GM18867 (cell line): ENCODE results near the gene VPS13D.
"Not testable (repeated sequence)": the region's sequence is repeated elsewhere in the genome, so short reads cannot be mapped to it uniquely, and the experiment has no call there.

Experiments
- ATAC-seq: cut with Tn5 transposase; IDR thresholded peaks from one replicate; pipeline ENCODE4 v1.9.1; 2021; ENCODE audit warnings: mild to moderate bottlenecking, moderate library complexity; ENCODE audit not compliant: unreplicated experiment

Gene VPS13D

DNA sequence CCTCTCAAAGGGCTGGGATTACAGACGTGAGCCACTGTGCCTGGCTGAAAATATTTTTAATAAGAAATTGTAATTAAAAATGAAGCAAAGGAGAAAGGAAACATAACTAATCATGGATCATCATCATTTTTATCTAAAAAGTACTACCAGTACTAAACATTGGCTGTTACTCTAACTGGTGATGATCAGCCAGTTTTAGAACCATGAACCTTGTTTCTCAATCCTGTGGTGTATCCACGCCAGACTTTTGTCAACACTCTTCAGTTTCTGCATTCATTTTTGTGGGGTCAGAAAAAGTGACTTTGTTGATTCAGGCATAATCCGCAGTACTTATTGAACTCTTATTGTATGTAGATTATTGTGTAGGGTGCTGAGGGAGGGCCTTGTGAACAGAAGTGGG, 52.3 kb downstream of the VPS13D start:
- no peak for ATAC-seq

DNA sequence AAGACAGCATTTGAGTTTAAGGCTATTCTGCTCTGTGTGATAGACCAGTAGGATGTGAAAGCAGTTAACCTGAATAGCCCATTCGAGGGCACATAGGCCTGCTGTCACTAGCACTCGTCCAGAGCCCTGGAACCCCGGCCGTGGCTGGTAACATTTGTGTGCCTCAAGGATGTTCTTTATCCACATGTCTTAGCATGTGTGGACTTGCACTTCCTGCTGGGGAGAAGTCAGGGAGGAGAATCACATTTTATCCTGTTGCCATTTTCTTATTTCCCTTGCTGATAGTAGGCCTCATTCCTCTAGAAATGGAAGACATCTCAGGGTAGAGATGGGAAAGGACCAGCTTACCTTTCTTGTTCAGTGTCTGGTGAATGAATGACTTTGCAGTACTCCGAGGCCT, 54.7 kb downstream of the VPS13D start:
- no peak for ATAC-seq

DNA sequence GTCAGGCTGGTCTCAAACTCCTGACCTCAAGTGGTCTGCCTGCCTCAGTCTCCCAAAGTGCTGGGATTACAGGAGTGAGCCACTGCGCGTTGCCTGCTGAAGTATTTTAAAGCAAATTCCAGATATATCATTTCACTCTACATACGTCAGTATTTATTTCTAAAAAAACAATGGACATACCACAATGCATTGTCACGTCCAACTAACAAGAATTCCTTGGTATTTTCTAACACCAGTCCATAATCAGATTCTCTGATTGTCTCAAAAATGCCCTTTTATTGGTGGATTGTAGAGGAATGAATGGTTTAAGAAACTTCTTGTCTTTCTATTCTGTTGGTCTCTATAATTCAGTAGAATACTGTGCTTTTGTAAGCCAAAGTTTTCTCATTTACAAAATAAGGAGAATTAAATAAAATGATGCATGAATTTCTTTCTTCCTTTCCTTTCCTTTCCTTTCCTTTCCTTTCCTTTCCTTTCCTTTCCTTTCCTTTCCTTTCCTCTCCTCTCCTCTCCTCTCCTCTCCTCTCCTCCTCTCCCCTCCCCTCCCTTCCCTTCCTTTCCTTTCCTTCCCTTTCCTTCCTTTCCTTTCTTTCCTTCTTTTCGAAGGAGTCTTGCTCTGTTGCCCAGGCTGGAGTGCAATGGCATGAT, 55.8 kb downstream of the VPS13D start:
- no peak for ATAC-seq

DNA sequence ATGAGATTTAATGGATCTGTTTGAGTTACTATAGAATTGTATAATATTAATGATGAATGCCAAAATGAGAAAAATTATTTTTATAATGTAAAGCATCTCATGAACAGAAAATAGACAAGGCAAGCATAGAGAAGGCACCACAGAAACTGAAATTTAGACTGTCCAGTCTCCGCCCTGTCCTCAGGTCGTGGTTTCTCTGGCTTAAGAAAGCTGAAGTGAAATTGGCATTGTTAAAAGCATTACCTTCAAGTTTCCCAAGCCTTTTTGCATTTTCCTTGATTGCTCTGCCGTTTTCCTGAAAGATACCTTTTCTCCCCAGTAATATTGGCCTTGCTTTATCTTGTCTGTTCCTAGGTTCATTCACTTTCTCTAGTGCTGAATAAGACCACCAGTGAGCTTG, 58.0 kb downstream of the VPS13D start:
- no peak for ATAC-seq

DNA sequence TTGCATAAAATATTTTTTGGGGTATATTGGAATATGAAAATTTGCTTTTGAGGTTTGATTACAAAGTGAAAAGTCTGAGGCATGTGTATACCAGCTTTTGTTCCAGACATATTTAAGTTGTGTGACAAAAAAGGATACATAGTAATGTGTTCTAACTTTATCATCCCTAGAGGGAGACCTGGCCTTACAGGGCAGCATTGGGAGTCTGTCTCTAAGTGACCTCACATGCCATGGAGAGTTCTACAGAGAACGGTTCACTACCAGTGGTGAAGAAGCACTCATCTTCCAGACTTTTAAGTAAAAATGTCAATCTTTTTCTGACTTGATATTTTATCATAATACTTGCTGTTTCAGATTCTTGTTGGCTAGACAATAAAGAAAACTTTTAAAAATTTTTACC, 61.0 kb downstream of the VPS13D start:
- no peak for ATAC-seq

DNA sequence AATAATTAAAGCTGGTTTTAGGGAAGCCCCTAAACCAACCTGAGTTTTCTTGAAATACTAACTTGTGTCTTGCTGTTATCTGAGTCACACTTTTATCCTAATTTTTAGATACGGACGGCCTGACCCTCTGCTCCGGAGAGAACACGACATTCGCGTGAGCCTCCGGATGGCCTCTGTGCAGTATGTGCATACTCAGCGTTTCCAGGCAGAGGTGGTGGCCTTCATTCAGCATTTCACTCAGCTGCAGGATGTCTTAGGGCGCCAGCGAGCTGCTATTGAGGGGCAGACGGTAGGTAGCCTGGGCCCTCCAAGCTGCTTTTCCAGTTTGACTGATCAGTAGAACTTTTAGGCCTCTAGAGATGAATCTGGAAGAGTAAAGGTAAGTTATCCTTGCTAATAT, 63.6 kb downstream of the VPS13D start:
- ATAC-seq, result no peak

DNA sequence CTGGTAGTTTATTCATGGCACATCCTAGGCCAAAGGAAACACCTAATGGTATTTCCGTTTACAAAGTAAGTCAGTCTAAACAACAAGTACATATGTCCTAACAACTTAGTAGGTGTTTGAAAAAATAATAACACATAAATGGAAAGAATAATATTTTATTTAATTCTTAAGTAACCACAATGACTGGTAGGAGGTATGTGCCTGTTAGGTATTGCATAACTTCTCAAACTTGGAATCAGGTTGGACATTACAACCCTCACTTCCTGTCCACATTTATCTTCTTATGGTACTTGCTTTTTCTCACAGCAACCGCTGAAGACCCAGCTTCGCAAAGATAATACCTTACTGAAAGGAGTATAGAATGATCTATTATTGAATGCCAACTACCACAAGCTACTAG, 64.2 kb downstream of the VPS13D start:
- no peak for ATAC-seq

DNA sequence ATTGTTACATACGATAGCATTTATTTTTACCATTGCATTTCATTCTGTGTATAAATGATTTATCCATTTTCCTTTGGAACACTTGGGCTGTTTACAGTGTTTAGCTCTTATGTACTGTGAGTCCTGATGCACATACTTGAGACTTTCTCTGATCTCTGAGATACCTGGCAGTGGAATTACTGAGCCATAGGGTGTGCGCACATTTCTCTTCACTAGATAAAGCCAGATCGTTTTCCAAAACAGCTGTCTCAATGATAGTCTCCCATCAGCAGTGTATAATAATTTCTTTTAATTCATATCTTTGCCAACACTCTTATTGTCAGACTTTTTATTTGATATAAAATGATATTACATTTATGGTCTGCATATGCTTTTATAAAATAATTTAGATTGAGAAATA, 66.2 kb downstream of the VPS13D start:
- no peak for ATAC-seq

DNA sequence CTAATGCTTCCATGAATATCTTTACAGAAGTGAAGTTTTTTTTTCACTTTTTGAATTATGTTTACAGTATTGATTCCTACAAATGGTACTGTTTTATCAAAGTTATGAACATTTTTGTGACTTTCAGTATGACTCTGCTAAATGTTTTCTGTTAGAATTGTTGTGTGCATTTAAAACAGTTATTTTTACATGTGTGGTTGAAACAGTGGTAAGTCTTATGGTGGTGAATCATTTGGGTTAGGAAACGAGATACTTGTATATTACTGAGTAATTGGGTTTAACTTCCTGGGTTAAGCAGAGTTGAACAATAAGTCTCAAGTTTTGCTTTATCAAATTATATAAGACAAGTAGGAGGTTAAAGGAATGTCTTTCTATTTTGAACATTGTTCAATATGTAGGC, 66.8 kb downstream of the VPS13D start:
- ATAC-seq, result peak; percentile 74

DNA sequence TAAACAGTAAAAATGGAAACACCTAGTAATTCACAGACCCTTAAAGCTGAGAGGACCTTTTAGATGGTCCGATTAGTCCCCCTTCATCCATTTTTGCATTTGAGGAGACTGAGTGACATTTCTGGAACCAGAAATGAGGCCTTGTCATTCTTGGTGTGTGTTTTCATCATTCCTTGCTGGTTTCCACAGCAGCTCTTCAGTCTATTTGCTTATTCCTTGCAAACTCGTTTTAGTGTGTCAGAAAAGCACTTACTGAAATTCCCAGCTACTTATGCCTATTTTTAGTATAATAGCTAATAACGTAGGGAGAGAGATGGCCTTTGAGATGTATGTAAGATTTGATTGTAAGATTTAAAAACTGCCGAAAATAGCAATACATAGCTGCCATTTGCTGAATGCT, 70.9 kb downstream of the VPS13D start:
- no peak for ATAC-seq

DNA sequence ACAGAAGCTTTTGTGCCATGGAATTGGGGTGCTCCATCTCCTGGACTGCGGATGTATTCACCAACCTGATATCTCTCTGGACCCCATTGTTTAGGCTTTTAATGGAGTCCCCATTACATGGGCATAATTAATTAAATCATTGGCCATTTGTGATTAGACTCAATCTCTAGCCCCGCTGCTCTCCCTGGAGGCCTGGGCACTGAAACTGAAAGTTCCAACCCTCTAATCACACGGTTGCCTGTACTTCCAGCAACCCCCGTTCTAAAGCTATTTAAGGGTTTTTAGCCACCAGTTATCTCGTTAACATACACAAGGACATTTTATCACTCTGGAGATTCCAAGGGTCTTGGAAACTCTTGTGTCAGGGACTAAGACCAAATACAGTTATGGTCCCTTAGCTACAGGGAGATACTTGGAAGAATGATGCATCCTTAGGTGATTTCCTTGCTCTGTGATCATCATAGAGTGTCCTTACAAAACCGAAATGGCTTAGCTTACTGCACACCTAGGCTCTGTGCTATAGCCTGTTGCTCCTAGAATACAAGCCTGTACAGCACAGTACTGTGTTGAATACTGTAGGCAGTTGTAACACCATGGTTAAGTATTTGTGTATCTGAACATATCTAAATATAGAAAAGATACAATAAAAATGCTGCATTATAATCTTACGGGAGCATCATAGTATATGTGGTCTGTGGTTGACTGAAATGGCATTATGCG, 71.8 kb downstream of the VPS13D start:
- no peak for ATAC-seq

DNA sequence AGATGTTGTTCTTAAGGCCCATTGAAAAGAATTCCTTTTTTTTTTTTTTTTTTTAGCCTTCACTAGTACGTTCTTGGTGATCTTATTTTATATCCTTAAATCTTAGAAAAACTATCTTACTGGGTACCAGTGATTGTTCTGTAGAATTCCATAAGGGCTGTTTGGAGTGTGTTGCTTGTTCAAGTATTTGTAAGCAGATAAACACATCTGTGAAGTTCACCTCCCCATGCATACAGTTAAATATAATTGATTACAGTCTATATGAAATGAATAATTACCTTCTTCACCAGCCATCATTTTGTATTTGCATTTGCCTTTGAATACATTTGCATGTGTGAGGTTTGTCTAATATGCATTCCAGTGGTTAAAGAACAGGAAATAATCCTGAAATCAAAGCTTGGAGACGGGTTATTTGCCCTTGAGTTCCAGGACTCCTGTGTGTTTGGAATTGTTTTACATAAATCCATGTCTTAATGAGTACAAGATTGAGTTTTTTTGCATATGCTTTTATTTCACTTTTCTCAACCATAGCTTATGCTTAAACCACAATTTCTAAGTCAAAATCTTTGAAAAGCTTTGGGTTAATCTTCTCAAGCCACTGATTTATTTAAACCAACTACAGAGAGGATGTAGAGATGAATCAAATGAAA, 73.1 kb downstream of the VPS13D start:
- ATAC-seq, result no peak

DNA sequence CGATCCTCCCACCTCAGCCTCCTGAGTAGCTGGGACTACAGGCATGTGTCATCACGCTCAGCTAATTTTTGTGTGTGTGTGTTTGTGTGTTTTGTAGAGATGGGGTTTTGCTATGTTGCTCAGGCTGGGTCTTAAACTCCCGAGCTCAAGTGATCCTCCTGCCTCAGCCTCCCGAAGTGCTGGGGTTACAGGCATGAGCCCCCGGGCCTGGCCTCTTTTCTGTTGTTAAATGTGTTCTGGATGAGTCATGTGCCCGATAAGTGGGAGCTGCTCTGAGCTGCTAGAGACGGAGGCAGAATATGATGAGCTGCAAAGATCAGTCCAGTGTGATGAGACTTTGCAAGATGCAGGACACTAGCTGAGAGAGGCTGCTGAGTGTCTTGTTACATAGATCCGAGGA, 75.5 kb downstream of the VPS13D start:
- ATAC-seq, result no peak

DNA sequence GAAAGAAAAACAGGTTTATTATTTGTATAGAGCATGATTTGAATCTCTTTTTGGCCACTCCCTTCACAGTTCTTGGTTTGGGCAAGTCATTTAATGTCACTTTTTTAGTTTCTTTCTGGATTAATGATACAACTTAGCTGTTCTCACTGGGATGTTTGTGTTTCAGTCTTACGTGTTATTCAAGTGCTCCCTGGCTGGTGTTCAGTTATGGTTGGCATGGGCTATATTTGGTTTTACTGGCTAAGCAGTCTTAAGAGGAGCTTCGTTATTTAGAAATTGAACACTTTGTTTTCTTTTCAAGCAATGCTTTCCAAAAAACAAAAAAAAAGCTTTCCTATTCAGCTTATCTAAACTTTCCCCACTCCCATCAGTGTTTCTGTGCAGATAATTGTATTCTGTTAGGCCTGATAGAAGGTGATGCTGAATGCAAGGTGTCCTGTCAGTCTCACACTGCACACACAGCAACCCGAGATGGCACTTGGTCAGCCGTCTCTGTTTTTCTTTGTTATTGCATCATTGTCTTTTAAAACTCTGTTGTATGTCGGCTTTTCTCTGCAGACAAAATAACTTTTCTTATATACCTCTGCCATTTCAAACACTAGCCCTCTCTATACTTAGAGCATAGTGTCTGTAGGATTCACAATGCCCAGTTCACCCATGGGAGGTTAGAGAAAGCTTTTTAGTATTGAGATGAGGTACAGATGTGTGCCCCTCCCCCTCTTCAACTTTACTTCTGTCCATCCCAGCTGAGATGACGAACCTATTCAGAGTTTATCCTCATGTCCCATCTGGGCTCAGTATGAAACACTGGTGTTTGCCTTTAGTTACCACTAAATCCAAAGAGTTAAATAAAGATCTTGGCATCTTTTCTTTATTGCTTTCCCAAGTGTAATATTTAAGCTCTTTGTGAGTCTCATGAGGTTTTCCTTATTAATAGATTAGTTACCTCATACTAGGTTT, 80.2 kb downstream of the VPS13D start:
- ATAC-seq, result no peak

DNA sequence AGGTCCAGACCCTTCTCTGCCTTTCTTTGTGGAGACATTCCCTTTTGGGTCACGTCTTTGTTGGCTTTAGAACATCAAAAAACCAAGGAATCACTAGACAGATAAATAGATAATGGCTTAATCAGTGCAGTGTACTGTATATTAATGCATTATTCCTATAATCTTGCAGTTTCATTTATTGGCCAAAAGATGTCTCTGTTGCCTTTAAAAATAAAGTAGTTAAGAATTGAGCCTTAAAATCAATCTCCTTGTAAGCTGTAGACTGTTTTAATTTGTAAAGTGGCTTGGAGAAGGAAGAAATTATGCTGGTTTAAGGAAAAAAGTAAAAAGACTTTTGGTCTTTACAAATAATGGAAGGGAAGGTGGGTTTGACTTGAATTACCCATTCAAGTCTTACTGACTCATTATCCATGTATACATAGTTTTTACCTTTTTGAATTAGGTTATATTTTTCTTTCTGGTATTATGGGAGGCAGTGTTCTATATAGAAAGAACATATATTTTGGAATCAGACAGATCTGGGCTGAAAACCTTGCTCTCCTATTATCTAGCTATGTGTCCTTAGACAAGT, 84.6 kb downstream of the VPS13D start:
- ATAC-seq, result no peak

DNA sequence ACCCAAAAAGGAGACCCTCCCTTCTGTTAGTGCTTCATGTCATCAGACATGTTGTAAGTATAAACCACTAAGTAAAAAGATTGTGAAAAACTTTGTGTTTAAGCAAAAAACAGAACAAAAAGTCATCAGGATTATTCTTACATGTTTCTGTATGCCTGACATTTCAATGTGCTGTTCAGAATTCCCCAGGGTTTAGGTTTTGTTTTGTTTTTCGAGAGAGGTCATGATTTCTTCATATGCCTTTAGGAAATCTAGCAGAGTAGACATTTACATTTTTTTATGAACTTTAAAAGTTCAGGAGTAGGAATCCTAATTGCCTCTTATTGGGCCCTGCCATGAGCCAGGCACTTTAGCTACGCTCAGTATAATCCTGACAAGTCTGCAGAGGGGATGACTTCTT, 85.3 kb downstream of the VPS13D start:
- ATAC-seq, result no peak

DNA sequence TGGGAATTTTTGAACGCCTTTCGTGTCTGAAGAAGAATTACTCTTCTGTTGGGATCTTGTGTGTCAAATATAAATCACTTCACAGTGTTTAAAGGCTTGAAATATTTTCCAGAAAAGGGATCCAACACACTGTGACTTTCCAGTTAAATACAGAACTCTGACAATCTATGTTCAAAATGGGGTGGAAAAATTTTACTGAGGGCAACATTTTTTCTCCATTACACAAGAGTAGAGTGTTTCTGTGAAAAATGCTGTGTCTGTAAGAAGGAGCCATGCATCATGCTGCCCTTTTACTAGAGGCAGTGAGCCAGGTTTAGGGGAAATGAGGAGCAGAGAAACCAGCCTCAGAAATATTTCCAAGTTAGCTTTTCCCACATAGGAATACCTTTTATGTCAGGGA, 86.5 kb downstream of the VPS13D start:
- no peak for ATAC-seq

DNA sequence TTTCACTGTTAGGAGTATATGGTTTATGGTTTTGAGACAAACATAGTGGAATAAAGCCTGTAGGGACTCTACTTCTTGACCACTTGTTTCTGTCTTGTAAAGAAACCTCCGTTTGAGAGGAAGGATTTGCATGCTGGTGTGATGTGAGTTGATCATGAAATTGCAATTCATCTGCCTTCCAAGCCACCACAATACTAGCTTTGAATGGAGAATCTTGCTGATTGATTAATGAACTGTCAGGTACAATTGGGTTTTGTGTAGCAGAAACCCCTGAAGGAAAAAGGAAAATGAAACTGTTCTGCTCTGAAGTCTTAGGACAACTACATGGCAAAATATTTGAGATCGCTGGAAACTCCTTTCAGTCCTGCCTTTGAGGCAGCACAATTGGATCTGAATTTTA, 90.7 kb downstream of the VPS13D start:
- ATAC-seq, result no peak

DNA sequence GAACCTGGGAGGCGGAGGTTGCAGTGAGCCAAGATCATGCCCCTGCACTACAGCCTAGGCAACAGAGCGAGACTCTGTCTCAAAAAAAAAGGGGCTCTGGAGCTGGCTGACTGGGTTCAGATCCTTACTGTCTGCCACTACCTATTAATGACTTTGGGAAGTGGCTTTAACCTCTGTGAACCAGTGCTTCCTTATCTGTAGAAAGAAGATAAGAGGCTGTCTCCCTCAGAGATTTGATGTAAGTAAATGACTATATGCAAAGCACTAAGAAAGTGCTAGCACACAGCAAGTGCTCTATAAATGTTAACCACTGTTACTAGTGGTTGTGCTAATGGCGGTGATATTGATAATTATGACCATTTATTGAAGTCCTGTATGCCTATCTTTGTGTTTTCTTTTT, 94.6 kb downstream of the VPS13D start:
- no peak for ATAC-seq

DNA sequence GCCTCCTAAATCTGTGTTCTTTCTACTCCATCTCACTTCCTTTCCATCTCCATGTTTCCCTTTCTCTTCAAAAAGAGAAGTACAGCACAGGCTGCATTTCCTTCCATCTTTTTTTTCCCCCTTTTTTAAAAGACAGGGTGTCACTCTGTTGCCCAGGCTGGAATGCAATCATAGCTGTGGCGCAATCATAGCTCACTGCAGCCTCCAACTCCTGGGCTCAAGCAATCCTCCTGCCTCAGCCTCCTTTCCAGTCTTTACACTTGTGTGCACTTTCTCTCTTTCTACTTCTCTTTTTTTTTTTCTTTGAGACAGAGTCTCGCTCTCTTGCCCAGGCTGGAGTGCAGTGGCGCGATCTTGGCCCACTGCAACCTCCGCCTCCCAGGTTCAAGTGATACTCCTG, 95.1 kb downstream of the VPS13D start:
- not testable (repeated sequence) for ATAC-seq

DNA sequence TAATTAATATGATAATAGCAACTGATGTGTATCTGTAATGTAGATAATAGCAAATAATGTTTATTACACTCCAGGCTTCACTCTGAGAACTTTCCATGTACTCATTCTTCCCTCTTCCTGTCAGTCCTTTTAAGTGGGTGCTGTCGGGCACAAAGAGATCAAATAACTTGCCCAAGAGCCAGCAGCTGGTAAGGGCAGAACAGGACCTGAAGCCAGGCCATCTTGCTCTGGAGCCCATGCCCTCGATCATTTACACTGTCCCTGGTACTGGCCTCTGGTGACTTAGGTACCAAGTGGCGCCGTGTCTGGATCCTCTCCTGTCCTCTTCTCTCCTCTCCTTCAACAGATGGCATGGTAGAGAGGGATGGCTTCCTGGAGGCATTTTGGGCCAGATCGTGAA, 97.2 kb downstream of the VPS13D start:
- no peak for ATAC-seq
